HCT116 (cell line): ENCODE results near the gene YWHAQ. TPM values are rescaled to one million over a fixed set of nuclear protein-coding genes. Genes with fewer than 3 reads are reported as not detected.

Source experiments
- ATAC-seq: fragments of 200-7000 bp; cut with Tn5 transposase; 2 replicates; pipeline ENCODE4 v1.9.1; 2020; ENCODE audit warnings: mild to moderate bottlenecking, moderate library complexity
- BruUV-seq: library from RNA; stranded (reverse); fragments of 400-500 nt; replicated peaks from 2 replicates; lab custom pipeline; 2021; lab: Mats Ljungman, UMichigan
- CTCF ChIA-PET: fragments of 300-600 bp; sonication (Branson Sonifier 250); formaldehyde crosslinking; loops from one replicate; lab custom pipeline; 2021; ENCODE audit warnings: antibody characterized with exemption; lab: Charles Lee
- POLR2A ChIA-PET: fragments of 300-600, 350-600 bp; sonication (Branson Sonifier 250); formaldehyde crosslinking; loops from one replicate; lab custom pipeline; 2021; ENCODE audit warnings: antibody characterized with exemption; lab: Charles Lee
- RAD21 ChIA-PET, 2 experiments: fragments of 300-600 bp; sonication (Branson Sonifier 250); formaldehyde crosslinking; loops; one replicate each; lab custom pipeline; 2023; ENCODE audit warnings: low total read pairs in 2 of 2; ENCODE audit not compliant: uncharacterized antibody in 2 of 2, unreplicated experiment in 2 of 2, low non-redundant PET in 1 of 2; lab: Charles Lee
- DNase-seq: peaks from one replicate; pipeline ENCODE4 v3.0.0-alpha.2; 2010; ENCODE audit warnings: low read depth, low spot score
- H2AFZ ChIP-seq: fragments of 200-600 bp; shearing (Covaris generic), sonication (generic); 2 replicates; pipeline ENCODE4 v1.6.1; 2017; ENCODE audit warnings: low read depth, mixed run types, mixed read lengths, antibody characterized with exemption, low read length; ENCODE audit not compliant: poor library complexity, severe bottlenecking
- H3K27ac ChIP-seq: 2 replicates; pipeline ENCODE4 v1.5.1; 2012; ENCODE audit warnings: low read depth, low read length
- H3K27me3 ChIP-seq: fragments of 200-600 bp; sonication (generic); 2 replicates; pipeline ENCODE4 v1.6.1; 2016; ENCODE audit warnings: mixed run types, low read length, mixed read lengths; ENCODE audit not compliant: insufficient read depth
- H3K36me3 ChIP-seq, 2 experiments: fragments of 200-500 bp in 1 of 2; fragments of 200-600 bp in 1 of 2; sonication (Bioruptor generic) in 1 of 2; sonication (generic) in 1 of 2; 2 replicates each; pipeline versions ENCODE4 v1.5.1 to v1.6.1; 2014 to 2016; ENCODE audit warnings: low read length in 2 of 2, inconsistent platforms in 1 of 2, mixed read lengths in 1 of 2, mixed run types in 1 of 2; ENCODE audit not compliant: insufficient read depth in 2 of 2, control insufficient read depth in 1 of 2
- H3K4me1 ChIP-seq, 2 experiments: fragments of 200-600 bp in 1 of 2; sonication (generic) in 1 of 2; 2 replicates each; pipeline versions ENCODE4 v1.5.1 to v1.6.1; 2012 to 2017; ENCODE audit warnings: low read length in 2 of 2, inconsistent platforms in 1 of 2, mild to moderate bottlenecking in 1 of 2, mixed read lengths in 1 of 2, mixed run types in 1 of 2, moderate library complexity in 1 of 2; ENCODE audit not compliant: insufficient read depth in 2 of 2, control insufficient read depth in 1 of 2
- H3K4me2 ChIP-seq: fragments of 200-600 bp; sonication (generic); 2 replicates; pipeline ENCODE4 v1.6.1; 2017; ENCODE audit warnings: mixed run types, low read length, mixed read lengths
- H3K4me3 ChIP-seq, 2 experiments: fragments of 200-600 bp in 1 of 2; sonication (generic) in 1 of 2; replicated peaks in 1 of 2; 2 replicates each; pipeline ENCODE4 v1.5.1; 2011 to 2016; ENCODE audit warnings: low read length in 2 of 2, control low read depth in 1 of 2, low read depth in 1 of 2, mild to moderate bottlenecking in 1 of 2, mixed read lengths in 1 of 2, mixed run types in 1 of 2
- H3K79me2 ChIP-seq: fragments of 200-600 bp; sonication (generic); 2 replicates; pipeline ENCODE4 v1.6.1; 2017; ENCODE audit warnings: mild to moderate bottlenecking, mixed run types, low read length, moderate library complexity, mixed read lengths; ENCODE audit not compliant: insufficient read depth
- H3K9ac ChIP-seq: fragments of 200-600 bp; sonication (generic); 2 replicates; pipeline ENCODE4 v1.6.1; 2016; ENCODE audit warnings: low read length, mixed read lengths
- H3K9me2 ChIP-seq: fragments of 200-600 bp; sonication (generic), shearing (Covaris generic); 2 replicates; pipeline ENCODE4 v1.6.1; 2017; ENCODE audit warnings: mixed run types, mild to moderate bottlenecking, moderate library complexity; ENCODE audit not compliant: insufficient read depth
- H3K9me3 ChIP-seq, 2 experiments: fragments of 200-500 bp in 1 of 2; fragments of 200-600 bp in 1 of 2; sonication (Bioruptor generic) in 1 of 2; sonication (generic) in 1 of 2; 2 replicates each; pipeline ENCODE4 v1.6.1; 2014 to 2017; ENCODE audit warnings: low read length in 2 of 2, mixed read lengths in 2 of 2, inconsistent platforms in 1 of 2, low read depth in 1 of 2, mild to moderate bottlenecking in 1 of 2, mixed run types in 1 of 2, moderate library complexity in 1 of 2; ENCODE audit not compliant: control insufficient read depth in 1 of 2, insufficient read depth in 1 of 2
- H4K20me1 ChIP-seq: fragments of 200-600 bp; sonication (generic), shearing (Covaris generic); 2 replicates; pipeline ENCODE4 v1.6.1; 2017; ENCODE audit warnings: mixed run types, mild to moderate bottlenecking, moderate library complexity; ENCODE audit not compliant: insufficient read depth
- ATF3 ChIP-seq: IDR thresholded peaks from 2 replicates; pipeline ENCODE4 v1.6.1; 2012
- EZH2 ChIP-seq: fragments of 200-600 bp; sonication (generic); IDR thresholded peaks from 2 replicates; pipeline ENCODE4 v1.6.1; 2017; ENCODE audit warnings: antibody characterized with exemption, mixed run types
- EZH2phosphoT487 ChIP-seq: fragments of 200-600 bp; IDR thresholded peaks from 2 replicates; pipeline ENCODE4 v1.6.1; 2018; ENCODE audit warnings: antibody characterized with exemption, borderline replicate concordance
- FOSL1 ChIP-seq: IDR thresholded peaks from 2 replicates; pipeline ENCODE4 v1.6.1; 2012; ENCODE audit warnings: low read depth
- JUND ChIP-seq: IDR thresholded peaks from 2 replicates; pipeline ENCODE4 v1.6.1; 2012
- POLR2A ChIP-seq: IDR thresholded peaks from 2 replicates; pipeline ENCODE4 v1.7.0; 2011; ENCODE audit warnings: borderline replicate concordance; ENCODE audit not compliant: insufficient read depth, insufficient read length; ENCODE audit errors: extremely low read depth
- RAD21 ChIP-seq: IDR thresholded peaks from 2 replicates; pipeline ENCODE4 v1.6.1; 2012; ENCODE audit warnings: low read depth, mild to moderate bottlenecking
- SP1 ChIP-seq: IDR thresholded peaks from 2 replicates; pipeline ENCODE4 v1.6.1; 2012; ENCODE audit warnings: low read depth
- SRF ChIP-seq: IDR thresholded peaks from 2 replicates; pipeline ENCODE4 v1.6.1; 2012; ENCODE audit warnings: low read depth
- TCF7L2 ChIP-seq: IDR thresholded peaks from 2 replicates; pipeline ENCODE4 v1.7.0; 2011; ENCODE audit warnings: borderline replicate concordance, inconsistent platforms; ENCODE audit not compliant: insufficient read depth, insufficient read length; ENCODE audit errors: extremely low read depth
- YY1 ChIP-seq: IDR thresholded peaks from 2 replicates; pipeline ENCODE4 v1.6.1; 2011; ENCODE audit warnings: low read length, low read depth, moderate library complexity, mild to moderate bottlenecking; ENCODE audit not compliant: insufficient replicate concordance; ENCODE audit errors: extremely low read depth
- ZFX ChIP-seq: fragments of 450-650 bp; IDR thresholded peaks from 2 replicates; pipeline ENCODE4 v1.6.1; 2017
- ZNF274 ChIP-seq: fragments of 200-500 bp; sonication (Bioruptor generic); IDR thresholded peaks from 2 replicates; pipeline ENCODE4 v1.6.1; 2014; ENCODE audit warnings: mild to moderate bottlenecking, low read depth, low read length, inconsistent platforms
- intact Hi-C: fragments of 100-400 bp; cut with micrococcal nuclease; formaldehyde crosslinking; loops from 2 replicates; pipeline ENCODE4 v1.10.0; 2022
- total RNA-seq: library from RNA; stranded (reverse); gene quantifications from one replicate; pipeline ENCODE4 v1.2.1, GENCODE V29; 2021; ENCODE audit not compliant: unreplicated experiment
- TF ChIP-seq, protein P1 (sequence below): IDR thresholded peaks from 2 replicates; pipeline ENCODE4 v1.6.1; 2012
- TF ChIP-seq, protein P2 (sequence below), 3 experiments: fragments of 200-600 bp in 1 of 3; sonication (generic) in 1 of 3; IDR thresholded peaks in 2 of 3; conservative IDR thresholded peaks in 1 of 3; 2 replicates each; pipeline ENCODE4 v1.5.1; 2012 to 2017; ENCODE audit warnings: low read depth in 2 of 3, low read length in 2 of 3, antibody characterized with exemption in 1 of 3, borderline replicate concordance in 1 of 3, control low read depth in 1 of 3, mild to moderate bottlenecking in 1 of 3, mixed read lengths in 1 of 3, mixed run types in 1 of 3, moderate library complexity in 1 of 3; ENCODE audit not compliant: insufficient read depth in 1 of 3

YWHAQ gene
- total RNA-seq, 1 experiment from 2014 or later, result 365 TPM

DNA sequence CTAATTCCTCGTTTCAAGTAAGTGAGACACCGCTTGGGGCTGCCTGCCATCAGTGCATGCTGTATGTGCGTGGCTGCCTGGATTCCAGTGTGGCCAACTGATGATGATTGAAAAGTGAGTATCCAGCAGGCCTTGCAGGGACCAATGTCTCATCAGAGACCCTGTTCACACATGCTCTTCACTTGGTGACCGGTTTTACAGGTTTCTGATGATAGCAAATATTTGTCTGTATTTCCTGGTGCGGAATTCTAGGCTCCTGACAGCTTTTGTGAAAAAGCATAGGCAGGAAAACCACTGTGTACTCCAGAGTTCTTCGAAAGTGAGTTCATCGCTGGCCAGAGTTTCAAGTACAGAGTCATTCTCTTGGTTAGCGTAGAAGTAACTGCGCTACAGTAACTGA is 13.8 kb upstream of the YWHAQ start:
- intact Hi-C loops, result no loop called here
- no TSS peak for BruUV-seq
- Histone ChIP-seq H3K9ac (no peak overlapping the region), H3K4me3 (no peak overlapping the region), H3K4me1 (peaks cover 0 to 7% of the 10 kb centered on the region in 2 experiments; a peak in 1 of 4 replicates), H3K27me3 (no peaks in the 10 kb centered on the region; the same call in 1 of the 2 replicates), H2AFZ (no peak overlapping the region), H3K79me2 (no peaks in the 10 kb centered on the region), H3K9me2 (no peaks in the 10 kb centered on the region), H3K27ac (no peak overlapping the region), H3K36me3 (no peaks in the 10 kb centered on the region), H4K20me1 (no peaks in the 10 kb centered on the region), H3K4me2 (no peak overlapping the region), H3K9me3 (no peaks in the 10 kb centered on the region)
- ChIA-PET CTCF (no interaction called here), RAD21 (no interaction called here), POLR2A (no interaction called here)
- TF ChIP-seq RAD21 (no peak), ZFX (no peak), EZH2phosphoT487 (no peak), ZNF274 (no peak), POLR2A (no peak), YY1 (no peak), JUND (no peak), SRF (no peak), EZH2 (no peak), TCF7L2 (no peak), SP1 (no peak), ATF3 (no peak), FOSL1 (no peak)
- TF ChIP-seq, protein P1, sequence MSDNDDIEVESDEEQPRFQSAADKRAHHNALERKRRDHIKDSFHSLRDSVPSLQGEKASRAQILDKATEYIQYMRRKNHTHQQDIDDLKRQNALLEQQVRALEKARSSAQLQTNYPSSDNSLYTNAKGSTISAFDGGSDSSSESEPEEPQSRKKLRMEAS, result no peak
- TF ChIP-seq, protein P2, sequence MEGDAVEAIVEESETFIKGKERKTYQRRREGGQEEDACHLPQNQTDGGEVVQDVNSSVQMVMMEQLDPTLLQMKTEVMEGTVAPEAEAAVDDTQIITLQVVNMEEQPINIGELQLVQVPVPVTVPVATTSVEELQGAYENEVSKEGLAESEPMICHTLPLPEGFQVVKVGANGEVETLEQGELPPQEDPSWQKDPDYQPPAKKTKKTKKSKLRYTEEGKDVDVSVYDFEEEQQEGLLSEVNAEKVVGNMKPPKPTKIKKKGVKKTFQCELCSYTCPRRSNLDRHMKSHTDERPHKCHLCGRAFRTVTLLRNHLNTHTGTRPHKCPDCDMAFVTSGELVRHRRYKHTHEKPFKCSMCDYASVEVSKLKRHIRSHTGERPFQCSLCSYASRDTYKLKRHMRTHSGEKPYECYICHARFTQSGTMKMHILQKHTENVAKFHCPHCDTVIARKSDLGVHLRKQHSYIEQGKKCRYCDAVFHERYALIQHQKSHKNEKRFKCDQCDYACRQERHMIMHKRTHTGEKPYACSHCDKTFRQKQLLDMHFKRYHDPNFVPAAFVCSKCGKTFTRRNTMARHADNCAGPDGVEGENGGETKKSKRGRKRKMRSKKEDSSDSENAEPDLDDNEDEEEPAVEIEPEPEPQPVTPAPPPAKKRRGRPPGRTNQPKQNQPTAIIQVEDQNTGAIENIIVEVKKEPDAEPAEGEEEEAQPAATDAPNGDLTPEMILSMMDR (IDR thresholded peaks at IDR 0.05 in 2 of 3, conservative IDR thresholded peaks at IDR 0.05 in 1 of 3; ENCODE audit: borderline replicate concordance in 1 of 3, insufficient read depth in 1 of 3, low read depth in 2 of 3, low read length in 2 of 3), result no peak
- no peak for ATAC-seq
- DNase-seq, result no peak
